OCI-LY1 (cell line): ENCODE data around the gene CDH1.

ENCODE experiments used
- EZH2 ChIP-seq: fragments of 200-600 bp; sonication (generic), shearing (Covaris generic); IDR thresholded peaks from 2 replicates; pipeline ENCODE4 v1.8.0; 2017; ENCODE audit warnings: borderline replicate concordance, mixed run types, mild to moderate bottlenecking, antibody characterized with exemption, low read length, moderate library complexity, mixed read lengths
- TF ChIP-seq, protein P1 (sequence below): fragments of 200-600 bp; sonication (generic), shearing (Covaris generic); IDR thresholded peaks from 2 replicates; pipeline ENCODE4 v1.5.1; 2017; ENCODE audit warnings: mild to moderate bottlenecking, antibody characterized with exemption, low read length, moderate library complexity, mixed read lengths

DNA sequence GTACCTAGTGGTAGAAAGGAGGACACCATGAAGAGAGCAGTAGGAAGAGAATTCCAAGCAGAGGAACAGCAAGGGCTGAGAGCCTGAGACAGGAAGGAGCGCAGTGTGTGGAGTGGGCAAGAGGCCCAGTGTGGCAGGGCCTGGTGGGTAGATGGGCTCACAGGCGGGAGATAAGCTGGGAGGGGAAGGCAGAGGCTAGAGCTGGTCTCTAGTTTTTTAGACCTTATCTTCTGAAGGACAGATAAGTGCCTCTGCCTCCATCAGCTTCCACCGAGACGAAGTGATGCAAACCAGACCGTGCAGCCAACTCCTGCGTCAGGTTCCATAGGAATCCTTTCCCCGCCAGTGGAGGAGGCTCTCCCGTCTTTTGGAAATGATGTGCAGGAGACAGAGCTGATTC lies 33.6 kb downstream of the CDH1 start:
- TF ChIP-seq, protein P1, sequence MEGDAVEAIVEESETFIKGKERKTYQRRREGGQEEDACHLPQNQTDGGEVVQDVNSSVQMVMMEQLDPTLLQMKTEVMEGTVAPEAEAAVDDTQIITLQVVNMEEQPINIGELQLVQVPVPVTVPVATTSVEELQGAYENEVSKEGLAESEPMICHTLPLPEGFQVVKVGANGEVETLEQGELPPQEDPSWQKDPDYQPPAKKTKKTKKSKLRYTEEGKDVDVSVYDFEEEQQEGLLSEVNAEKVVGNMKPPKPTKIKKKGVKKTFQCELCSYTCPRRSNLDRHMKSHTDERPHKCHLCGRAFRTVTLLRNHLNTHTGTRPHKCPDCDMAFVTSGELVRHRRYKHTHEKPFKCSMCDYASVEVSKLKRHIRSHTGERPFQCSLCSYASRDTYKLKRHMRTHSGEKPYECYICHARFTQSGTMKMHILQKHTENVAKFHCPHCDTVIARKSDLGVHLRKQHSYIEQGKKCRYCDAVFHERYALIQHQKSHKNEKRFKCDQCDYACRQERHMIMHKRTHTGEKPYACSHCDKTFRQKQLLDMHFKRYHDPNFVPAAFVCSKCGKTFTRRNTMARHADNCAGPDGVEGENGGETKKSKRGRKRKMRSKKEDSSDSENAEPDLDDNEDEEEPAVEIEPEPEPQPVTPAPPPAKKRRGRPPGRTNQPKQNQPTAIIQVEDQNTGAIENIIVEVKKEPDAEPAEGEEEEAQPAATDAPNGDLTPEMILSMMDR, result no peak
- TF ChIP-seq EZH2, result no peak
